Right lobe of liver (tissue), 6 donors: ENCODE results near the gene PAQR8. TPM values are rescaled to one million over a fixed set of nuclear protein-coding genes. Genes with fewer than 3 reads are reported as not detected.

Experiments
- ATAC-seq, 4 donors: fragments of 200-7000 bp; cut with Tn5 transposase; one replicate each; pipeline ENCODE4 v1.9.1; 2020; ENCODE audit warnings: mild to moderate bottlenecking in 4 of 4, moderate library complexity in 4 of 4
- DNase-seq, 3 donors: peaks; one replicate each; pipeline ENCODE4 v3.0.0-alpha.2; 2020
- H3K27ac ChIP-seq, 3 donors: fragments of 200-600 bp; one replicate each; pipeline ENCODE4 v1.8.0; 2022
- H3K27me3 ChIP-seq, 2 donors: fragments of 200-600 bp; one replicate each; pipeline ENCODE4 v1.8.0; 2022
- H3K36me3 ChIP-seq, 4 donors: fragments of 200-600 bp; sonication (generic) in 1 of 4; one replicate each; pipeline versions ENCODE4 v1.5.1 to v1.8.0; 2017 to 2022; ENCODE audit warnings: control low read depth in 1 of 4
- H3K4me1 ChIP-seq, 4 donors: fragments of 200-600 bp; sonication (generic) in 1 of 4; one replicate each; pipeline versions ENCODE4 v1.5.1 to v1.8.0; 2017 to 2022; ENCODE audit warnings: control low read depth in 1 of 4
- H3K4me3 ChIP-seq, 3 donors: fragments of 200-600 bp; one replicate each; pipeline ENCODE4 v1.8.0; 2022
- H3K9me3 ChIP-seq, 4 donors: fragments of 200-600 bp; sonication (generic) in 1 of 4; one replicate each; pipeline versions ENCODE4 v1.5.1 to v1.8.0; 2017 to 2022; ENCODE audit warnings: control low read depth in 1 of 4
- POLR2A ChIP-seq: fragments of 450-650 bp; IDR thresholded peaks from one replicate; pipeline ENCODE4 v1.6.1; 2017; ENCODE audit warnings: antibody characterized with exemption, mild to moderate bottlenecking
- WGBS: methylation state at CpG from one replicate; pipeline ENCODE4 v1.1.6; 2018; ENCODE audit warnings: low coverage, low lambda C conversion rate; ENCODE audit not compliant: insufficient coverage; ENCODE audit errors: missing lambda C conversion rate; 5-methylcytosine and 5-hydroxymethylcytosine counted together
- intact Hi-C, 2 donors: fragments of 100-400 bp; cut with DNase I; formaldehyde crosslinking; loops; one replicate each; pipeline versions ENCODE4 v1.11.2 to v1.14.1; 2022
- total RNA-seq, 6 experiments: library from RNA; depleted of rRNA in 2 of 6; stranded (reverse); fragments of >200 nt in 2 of 6; fragmentation: NEBNext Ultra II Directional in 3 of 6; extraction: Animal tissue kit (Norgen Biotek cat#: 25700) in 3 of 6; gene quantifications; one replicate each; pipeline versions ENCODE4 v1.1.0 to v1.2.4, GENCODE V29; 2016 to 2023
- TF ChIP-seq, protein P1 (sequence below), 4 donors: fragments of 200-600 bp in 3 of 4; fragments of 450-650 bp in 1 of 4; IDR thresholded peaks; one replicate each; pipeline versions ENCODE4 v1.5.1 to v1.8.0; 2016 to 2022; ENCODE audit warnings: antibody characterized with exemption in 4 of 4, mild to moderate bottlenecking in 2 of 4
- donor health status: DM: no; HTN: yes; CAD: no.
- donor health status: DM: no; HTN: no; CAD: no.
- donor health status: DM: no; HTN: no; CAD: no.
- donor health status: DM: no; HTN: yes; CAD: no.
- donor health status: DM: no; HTN: yes; CAD: no.

The PAQR8 gene
- total RNA-seq, 6 experiments from 2014 or later: 0.29 to 1.5 (median 0.77) TPM

DNA sequence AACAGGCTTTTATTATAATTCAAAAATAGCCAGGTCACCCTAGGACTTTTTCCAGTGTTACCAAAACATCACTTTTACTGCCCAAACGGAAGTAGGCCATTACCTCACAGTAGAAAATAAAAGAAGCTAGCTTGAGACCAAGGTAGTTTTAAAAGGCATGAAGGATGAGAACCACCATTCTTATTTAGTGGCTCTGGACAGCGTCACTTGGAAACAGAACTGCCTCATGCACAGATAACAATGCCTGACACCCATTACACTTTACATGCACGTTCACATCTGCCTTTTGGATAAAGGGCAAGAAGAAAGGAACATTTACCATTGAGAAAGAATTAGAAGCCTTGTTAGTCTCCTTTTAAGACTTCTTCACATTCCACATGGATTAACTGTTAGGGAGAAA, 1.9 kb upstream of the PAQR8 start:
- DNase-seq: no peak

DNA sequence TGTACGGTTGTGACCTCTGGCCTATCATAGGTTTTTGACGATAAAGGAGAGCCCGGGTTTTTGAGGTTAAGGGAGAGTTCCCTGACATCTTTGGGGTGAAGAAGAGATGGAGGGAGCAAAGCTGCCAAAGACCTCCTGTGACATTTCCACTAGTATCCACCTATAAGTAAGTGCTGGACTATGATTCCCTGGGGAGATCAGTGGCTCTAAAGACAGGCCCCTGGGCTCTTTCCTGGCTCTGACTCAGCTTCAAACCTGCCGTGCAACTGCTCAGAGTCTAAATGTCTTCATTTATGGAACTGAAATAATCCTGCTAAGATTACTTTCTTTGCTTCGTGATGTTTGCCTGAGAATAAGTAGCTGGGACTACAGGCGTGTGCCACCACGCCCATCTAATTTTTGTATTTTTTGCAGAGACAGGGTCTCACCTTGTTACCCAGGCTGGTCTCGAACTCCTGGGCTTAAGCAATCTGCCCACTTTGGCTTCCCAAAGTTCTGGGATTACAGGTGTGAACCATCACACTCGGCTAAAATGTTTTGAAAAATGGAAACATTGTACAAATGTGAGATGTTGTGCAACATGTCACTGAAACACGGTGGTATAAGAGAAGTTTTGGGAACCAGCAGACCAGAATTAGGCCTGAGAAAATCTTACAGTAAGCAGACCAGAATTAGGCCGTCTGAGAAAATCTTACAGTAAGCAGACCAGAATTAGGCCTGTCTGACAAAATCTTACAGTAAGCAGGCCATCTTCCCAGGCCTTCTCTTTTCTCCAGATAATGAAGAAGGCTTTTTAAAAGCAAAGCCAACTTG, 1.1 kb upstream of the PAQR8 start:
- no peaks in the 10 kb centered on the region for H3K36me3 ChIP-seq
- 80% methylated on average over 10 of the region's 11 CpGs for WGBS
- intact Hi-C loops: no loop called here
- no peak overlapping the region for H3K4me3 ChIP-seq
- no peak overlapping the region for H3K27ac ChIP-seq
- no peaks in the 10 kb centered on the region for H3K9me3 ChIP-seq
- no peak for DNase-seq
- H3K27me3 ChIP-seq: no peaks in the 10 kb centered on the region
- peaks cover 0 to 12% (median 3%) of the 10 kb centered on the region in 4 donors for H3K4me1 ChIP-seq
- no peak for ATAC-seq
- TF ChIP-seq POLR2A: no peak
- TF ChIP-seq, protein P1, sequence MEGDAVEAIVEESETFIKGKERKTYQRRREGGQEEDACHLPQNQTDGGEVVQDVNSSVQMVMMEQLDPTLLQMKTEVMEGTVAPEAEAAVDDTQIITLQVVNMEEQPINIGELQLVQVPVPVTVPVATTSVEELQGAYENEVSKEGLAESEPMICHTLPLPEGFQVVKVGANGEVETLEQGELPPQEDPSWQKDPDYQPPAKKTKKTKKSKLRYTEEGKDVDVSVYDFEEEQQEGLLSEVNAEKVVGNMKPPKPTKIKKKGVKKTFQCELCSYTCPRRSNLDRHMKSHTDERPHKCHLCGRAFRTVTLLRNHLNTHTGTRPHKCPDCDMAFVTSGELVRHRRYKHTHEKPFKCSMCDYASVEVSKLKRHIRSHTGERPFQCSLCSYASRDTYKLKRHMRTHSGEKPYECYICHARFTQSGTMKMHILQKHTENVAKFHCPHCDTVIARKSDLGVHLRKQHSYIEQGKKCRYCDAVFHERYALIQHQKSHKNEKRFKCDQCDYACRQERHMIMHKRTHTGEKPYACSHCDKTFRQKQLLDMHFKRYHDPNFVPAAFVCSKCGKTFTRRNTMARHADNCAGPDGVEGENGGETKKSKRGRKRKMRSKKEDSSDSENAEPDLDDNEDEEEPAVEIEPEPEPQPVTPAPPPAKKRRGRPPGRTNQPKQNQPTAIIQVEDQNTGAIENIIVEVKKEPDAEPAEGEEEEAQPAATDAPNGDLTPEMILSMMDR (IDR thresholded peaks at IDR 0.05): no peak

More for the DNA sequence above, 1.9 kb upstream of the PAQR8 start:
- no peaks in the 10 kb centered on the region for H3K9me3 ChIP-seq
- peaks cover 0 to 12% (median 3%) of the 10 kb centered on the region in 4 donors for H3K4me1 ChIP-seq
- 86% methylated on average over 3 of the region's 3 CpGs for WGBS
- no peaks in the 10 kb centered on the region for H3K27me3 ChIP-seq
- ATAC-seq: no peak
- intact Hi-C loops: no loop called here
- H3K36me3 ChIP-seq: no peaks in the 10 kb centered on the region
- no peak overlapping the region for H3K4me3 ChIP-seq
- H3K27ac ChIP-seq: no peak overlapping the region
- TF ChIP-seq, protein P1 (IDR thresholded peaks at IDR 0.05): no peak
- TF ChIP-seq POLR2A: no peak

DNA sequence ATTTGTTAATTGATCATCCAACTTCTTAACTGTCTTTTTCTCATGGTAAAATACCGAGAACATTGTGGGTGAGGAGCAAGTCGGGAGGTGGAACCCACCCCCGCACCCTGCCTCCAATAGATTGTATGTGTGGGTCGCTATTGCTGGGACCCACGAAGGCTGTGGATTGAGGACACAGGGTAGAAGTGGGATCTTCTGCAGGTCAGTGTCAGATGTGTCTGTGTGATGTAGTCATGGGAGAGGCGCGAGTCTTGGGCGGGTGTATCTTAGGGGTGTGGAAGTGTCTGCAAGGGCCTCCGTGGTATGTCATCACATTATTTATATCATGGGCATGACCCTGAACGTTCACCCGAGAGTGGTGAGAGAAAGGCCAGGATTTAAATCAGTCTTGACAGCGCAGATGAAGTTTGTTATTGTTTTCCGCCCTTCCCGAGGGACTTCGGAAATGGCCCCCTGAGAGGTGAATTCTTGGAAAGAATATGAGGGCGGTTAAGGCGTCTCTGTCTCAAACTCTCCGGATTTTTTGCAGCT, 472 bp upstream of the PAQR8 start:
- intact Hi-C loops: no loop called here
- peak in 1 of 3 donors; percentile 22 for DNase-seq
- Histone ChIP-seq H3K9me3 (no peaks in the 10 kb centered on the region), H3K36me3 (no peaks in the 10 kb centered on the region), H3K4me1 (peaks cover 0 to 12% (median 3%) of the 10 kb centered on the region in 4 donors), H3K27ac (peak overlapping the region in 2 of 3 donors; percentile 53 to 81), H3K4me3 (peak overlapping the region; percentile 56 to 72 (median 65)), H3K27me3 (no peaks in the 10 kb centered on the region)
- WGBS: 41% methylated on average over 17 of the region's 18 CpGs
- TF ChIP-seq, protein P1 (IDR thresholded peaks at IDR 0.05): no peak
- no peak for TF ChIP-seq POLR2A
- ATAC-seq: peak; percentile 3 to 39 (median 12)

DNA sequence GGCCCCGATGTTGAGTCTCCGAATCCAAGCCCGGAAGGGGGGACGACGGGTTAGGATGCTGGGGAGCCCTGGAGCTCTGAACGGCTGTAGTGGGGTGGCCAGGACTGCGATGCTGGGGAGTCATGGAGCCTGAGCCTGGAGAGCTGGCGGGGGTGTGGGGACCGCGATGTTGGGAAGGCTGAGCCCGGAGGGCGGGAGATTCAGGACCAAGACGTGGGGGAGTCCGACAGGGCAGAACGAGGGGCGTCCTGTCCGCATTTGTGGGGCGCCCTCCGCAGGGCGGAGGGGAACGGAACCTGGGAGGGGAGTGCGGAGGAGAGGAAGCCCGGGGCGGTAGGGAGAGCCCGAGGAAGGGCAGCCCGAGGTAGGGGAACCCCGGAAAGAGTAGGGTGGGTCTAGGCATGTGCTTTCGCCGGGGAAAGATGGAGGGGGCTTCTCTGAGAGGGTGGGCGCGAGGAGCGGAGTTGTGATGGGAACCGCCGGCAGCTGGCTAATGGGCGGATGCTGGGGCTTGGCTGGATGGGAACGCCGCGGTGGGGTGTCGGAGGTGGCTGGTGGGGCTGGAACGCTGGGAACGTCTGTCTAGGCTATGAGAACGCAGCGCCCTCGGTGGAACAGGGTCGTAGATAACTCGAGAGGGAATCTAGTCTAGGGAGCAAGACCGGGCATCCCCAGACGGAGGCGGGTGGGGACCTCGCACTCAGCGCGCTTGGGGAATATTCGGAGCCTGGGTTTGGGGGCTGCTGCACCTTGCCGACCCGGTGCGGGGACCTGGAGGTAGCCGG, 684 bp downstream of the PAQR8 start:
- no peaks in the 10 kb centered on the region for H3K36me3 ChIP-seq
- ATAC-seq (peak; percentile 35 to 47 (median 45)), DNase-seq (peak; percentile 46 to 54 (median 48))
- H3K4me3 ChIP-seq: peak overlapping the region; percentile 56 to 72 (median 65)
- peaks cover 0 to 12% (median 3%) of the 10 kb centered on the region in 4 donors for H3K4me1 ChIP-seq
- H3K27ac ChIP-seq: peak overlapping the region in 2 of 3 donors; percentile 53 to 81
- intact Hi-C loops: no loop called here
- 7% methylated on average over 39 of the region's 57 CpGs for WGBS
- no peaks in the 10 kb centered on the region for H3K27me3 ChIP-seq
- H3K9me3 ChIP-seq: no peaks in the 10 kb centered on the region
- no peak for TF ChIP-seq POLR2A
- TF ChIP-seq, protein P1 (IDR thresholded peaks at IDR 0.05): no peak
